ENCODE data around the gene PRPF40B.

PRPF40B gene

GRCh38 chr12:49665384-49665783 is 42.0 kb downstream of the PRPF40B start:
- Histone ChIP-seq H3K9me3 (no peaks in the 10 kb centered on the region), H3K4me1 (no peaks in the 10 kb centered on the region), H3K36me3 (replicated peaks) (no peaks in the 10 kb centered on the region), H3K27me3 (ENCODE audit: low read depth) (no peaks in the 10 kb centered on the region), H3K4me3 (no peak overlapping the region)
- no peak for DNase-seq (ENCODE audit: low spot score in 2 of 2)
- in situ Hi-C loops (cut with MboI; ENCODE audit: low sequenced_read_pairs) = no loop called here

DNA sequence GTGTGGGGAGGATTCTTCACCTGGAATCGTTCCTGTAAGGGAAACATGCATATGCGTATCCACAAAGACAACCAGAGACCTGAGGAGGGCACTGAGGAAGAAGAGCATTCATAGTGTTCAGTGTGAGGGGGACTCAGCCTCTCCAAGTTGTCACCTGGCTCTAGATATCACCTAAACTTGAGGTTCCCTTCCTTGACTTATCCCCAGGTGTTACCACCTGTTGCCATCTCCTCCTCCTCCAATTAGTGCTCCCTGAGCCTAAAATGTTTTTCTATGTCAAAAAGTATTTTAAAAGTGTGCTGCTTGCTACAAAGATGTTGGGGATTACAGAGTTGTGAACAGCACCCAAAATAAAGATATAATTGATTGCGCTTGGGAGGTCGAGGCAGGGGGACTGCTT is 42.8 kb downstream of the PRPF40B start:
- Histone ChIP-seq H3K9me3 (no peaks in the 10 kb centered on the region), H3K4me3 (no peak overlapping the region), H3K27me3 (ENCODE audit: low read depth) (no peaks in the 10 kb centered on the region), H3K4me1 (no peaks in the 10 kb centered on the region), H3K36me3 (replicated peaks) (no peaks in the 10 kb centered on the region)
- in situ Hi-C loops (cut with MboI; ENCODE audit: low sequenced_read_pairs) = no loop called here
- no peak for DNase-seq (ENCODE audit: low spot score in 2 of 2)

GRCh38 chr12:49667325-49668090 is 44.1 kb downstream of the PRPF40B start:
- Histone ChIP-seq H3K4me1 (no peaks in the 10 kb centered on the region), H3K27me3 (ENCODE audit: low read depth) (no peaks in the 10 kb centered on the region), H3K36me3 (replicated peaks) (no peaks in the 10 kb centered on the region), H3K4me3 (no peak overlapping the region), H3K9me3 (no peaks in the 10 kb centered on the region)
- in situ Hi-C loops (cut with MboI; ENCODE audit: low sequenced_read_pairs) = no loop called here
- DNase-seq (ENCODE audit: low spot score in 2 of 2) = no peak

GRCh38 chr12:49669796-49670195 is 46.4 kb downstream of the PRPF40B start:
- no peaks in the 10 kb centered on the region for H3K27me3 ChIP-seq (ENCODE audit: low read depth)
- no peaks in the 10 kb centered on the region for H3K36me3 ChIP-seq (replicated peaks)
- peaks cover 6% of the 10 kb centered on the region for H3K4me1 ChIP-seq
- H3K4me3 ChIP-seq = no peak overlapping the region
- H3K9me3 ChIP-seq = no peaks in the 10 kb centered on the region
- in situ Hi-C loops (cut with MboI; ENCODE audit: low sequenced_read_pairs) = no loop called here
- no peak for DNase-seq (ENCODE audit: low spot score in 2 of 2)

GRCh38 chr12:49671031-49671765 is 47.8 kb downstream of the PRPF40B start:
- in situ Hi-C loops (cut with MboI; ENCODE audit: low sequenced_read_pairs) = no loop called here
- no peaks in the 10 kb centered on the region for H3K9me3 ChIP-seq
- H3K27me3 ChIP-seq (ENCODE audit: low read depth) = no peaks in the 10 kb centered on the region
- DNase-seq (ENCODE audit: low spot score in 2 of 2) = no peak
- H3K36me3 ChIP-seq (replicated peaks) = no peaks in the 10 kb centered on the region
- no peak overlapping the region for H3K4me3 ChIP-seq
- H3K4me1 ChIP-seq = peaks cover 6% of the 10 kb centered on the region

- no peaks in the 10 kb centered on the region for H3K9me3 ChIP-seq
- in situ Hi-C loops (cut with MboI; ENCODE audit: low sequenced_read_pairs) = no loop called here
- H3K27me3 ChIP-seq (ENCODE audit: low read depth) = no peaks in the 10 kb centered on the region
- H3K4me1 ChIP-seq = peaks cover 6% of the 10 kb centered on the region
- no peak for DNase-seq (ENCODE audit: low spot score in 2 of 2)
- no peak overlapping the region for H3K4me3 ChIP-seq
- no peaks in the 10 kb centered on the region for H3K36me3 ChIP-seq (replicated peaks)
Observed at GRCh38 chr12:49672301-49673217, 49.2 kb downstream of the PRPF40B start.

DNA sequence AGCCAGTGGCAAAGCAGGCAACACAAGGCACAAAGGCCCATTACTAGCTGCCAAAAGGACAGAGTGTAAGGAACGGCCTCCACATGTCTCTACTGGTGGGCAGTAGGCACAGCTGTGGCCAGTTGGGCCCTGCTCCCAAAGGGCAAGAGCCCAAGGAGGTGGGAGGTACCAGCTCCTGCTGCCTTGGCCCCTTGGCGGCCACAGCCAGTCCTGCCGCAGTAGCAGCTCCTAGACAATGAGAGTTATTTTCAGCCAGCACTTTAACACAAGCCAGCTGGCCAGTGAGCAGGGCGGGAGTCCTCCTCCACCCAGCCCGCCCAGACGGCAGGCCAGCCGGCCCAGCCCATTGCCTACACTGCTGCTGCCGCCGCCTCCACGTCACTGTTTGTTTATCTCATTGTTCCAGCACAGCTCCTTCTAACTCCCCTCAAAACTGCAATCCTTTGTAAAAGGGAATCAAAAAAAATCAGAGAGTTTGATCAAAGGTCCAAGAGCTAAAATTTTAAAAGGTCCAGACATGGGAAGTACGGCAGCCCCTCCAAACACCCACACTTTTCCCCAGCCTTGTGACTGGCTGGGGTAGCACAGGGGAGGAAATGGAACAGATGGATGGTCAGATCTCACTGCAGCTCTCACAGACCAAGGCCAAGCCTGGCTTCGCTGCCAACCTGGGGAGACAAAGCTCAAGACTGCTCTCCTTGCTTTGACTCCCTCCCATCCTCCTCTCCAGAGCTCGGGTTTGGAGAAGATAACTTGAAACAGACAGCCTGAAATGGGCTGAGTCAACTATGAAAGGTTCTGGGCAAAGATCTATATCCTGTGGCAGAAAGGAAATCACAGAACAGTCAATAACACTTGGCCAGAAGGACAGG is 50.3 kb downstream of the PRPF40B start:
- in situ Hi-C loops (cut with MboI; ENCODE audit: low sequenced_read_pairs) = no loop called here
- Histone ChIP-seq H3K9me3 (no peaks in the 10 kb centered on the region), H3K4me1 (peaks cover 6% of the 10 kb centered on the region), H3K4me3 (no peak overlapping the region), H3K27me3 (ENCODE audit: low read depth) (no peaks in the 10 kb centered on the region), H3K36me3 (replicated peaks) (no peaks in the 10 kb centered on the region)
- peak; percentile 19 to 73 for DNase-seq (ENCODE audit: low spot score in 2 of 2)

DNA sequence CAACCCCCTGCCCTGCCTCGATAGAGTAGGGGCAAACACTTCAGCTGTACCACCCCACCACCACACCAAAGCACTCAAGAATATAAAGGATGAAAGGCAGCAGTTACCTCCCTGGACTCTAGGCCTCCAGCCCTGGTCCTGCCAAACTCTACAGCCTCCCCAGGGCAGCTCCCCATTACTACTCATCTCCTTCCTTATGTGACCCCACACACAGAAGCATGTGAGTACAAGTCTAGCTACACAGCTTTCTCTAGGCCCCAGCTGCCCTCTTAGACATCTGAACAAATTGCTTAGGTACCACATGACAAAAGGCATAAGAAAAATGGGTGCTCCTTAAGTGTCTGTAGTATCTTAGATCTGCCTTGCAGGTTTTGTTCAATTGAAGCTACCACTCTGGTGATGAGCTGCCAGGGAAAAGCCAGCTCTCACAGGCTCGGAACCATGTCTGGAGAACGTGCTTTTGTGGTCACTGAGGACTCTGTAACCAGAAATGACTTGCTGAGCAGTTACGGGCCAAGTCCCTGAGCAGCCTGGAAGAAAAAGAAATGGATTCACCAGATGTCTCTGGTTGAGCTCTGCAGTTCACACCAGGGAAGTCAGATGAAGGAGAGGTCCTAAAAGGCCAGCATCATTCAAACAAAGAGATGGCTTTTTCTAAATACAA is 51.1 kb downstream of the PRPF40B start:
- H3K9me3 ChIP-seq = no peaks in the 10 kb centered on the region
- no peaks in the 10 kb centered on the region for H3K36me3 ChIP-seq (replicated peaks)
- in situ Hi-C loops (cut with MboI; ENCODE audit: low sequenced_read_pairs) = no loop called here
- no peak overlapping the region for H3K4me3 ChIP-seq
- H3K4me1 ChIP-seq = peaks cover 6% of the 10 kb centered on the region
- no peak for DNase-seq (ENCODE audit: low spot score in 2 of 2)
- H3K27me3 ChIP-seq (ENCODE audit: low read depth) = no peaks in the 10 kb centered on the region

DNA sequence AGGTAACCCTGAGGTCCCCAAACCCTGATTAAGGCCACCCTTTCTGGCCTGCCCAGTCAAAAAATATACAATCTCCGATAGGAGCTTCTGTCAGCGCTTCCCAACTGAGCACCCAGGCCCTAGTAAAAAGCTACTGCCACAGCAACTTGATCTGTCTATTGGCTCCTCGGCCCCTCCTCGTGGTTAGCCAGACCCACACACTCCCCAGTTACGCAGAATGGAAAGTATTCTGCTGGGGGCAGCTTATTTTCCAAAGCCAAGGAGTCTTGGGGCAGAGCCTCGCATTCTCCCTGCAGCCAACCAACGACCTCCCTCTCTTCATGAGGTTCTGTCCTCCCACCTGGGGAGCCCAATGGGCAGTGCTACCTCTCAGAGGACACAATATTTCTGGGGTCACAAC is 51.8 kb downstream of the PRPF40B start:
- Histone ChIP-seq H3K9me3 (no peaks in the 10 kb centered on the region), H3K36me3 (replicated peaks) (no peaks in the 10 kb centered on the region), H3K4me3 (no peak overlapping the region), H3K4me1 (peaks cover 6% of the 10 kb centered on the region), H3K27me3 (ENCODE audit: low read depth) (no peaks in the 10 kb centered on the region)
- in situ Hi-C loops (cut with MboI; ENCODE audit: low sequenced_read_pairs) = no loop called here
- DNase-seq (ENCODE audit: low spot score in 2 of 2) = no peak

DNA sequence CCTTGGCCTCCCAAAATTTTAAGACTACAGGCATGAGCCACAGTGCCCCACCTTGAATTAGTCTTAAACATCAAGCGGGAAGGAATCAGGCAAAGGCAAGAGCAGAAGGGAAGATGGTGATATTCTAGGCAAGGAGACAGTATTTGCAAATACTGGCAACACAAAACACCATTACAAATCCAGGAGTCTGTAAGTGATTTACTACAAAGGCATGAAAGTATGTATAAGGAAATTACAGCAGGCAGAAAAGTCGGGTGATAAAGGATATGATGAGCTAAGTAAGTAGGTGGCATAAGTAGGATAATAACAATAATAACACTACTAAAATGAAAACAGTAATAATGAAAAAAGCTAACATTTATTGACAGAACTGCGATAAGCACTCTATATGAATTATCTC is 55.4 kb downstream of the PRPF40B start:
- no peaks in the 10 kb centered on the region for H3K9me3 ChIP-seq
- in situ Hi-C loops (cut with MboI; ENCODE audit: low sequenced_read_pairs) = no loop called here
- H3K36me3 ChIP-seq (replicated peaks) = no peaks in the 10 kb centered on the region
- no peak overlapping the region for H3K4me3 ChIP-seq
- no peak for DNase-seq (ENCODE audit: low spot score in 2 of 2)
- H3K4me1 ChIP-seq = peaks cover 2% of the 10 kb centered on the region
- no peaks in the 10 kb centered on the region for H3K27me3 ChIP-seq (ENCODE audit: low read depth)

GRCh38 chr12:49680075-49680474 is 56.7 kb downstream of the PRPF40B start:
- H3K4me3 ChIP-seq = no peak overlapping the region
- no peaks in the 10 kb centered on the region for H3K9me3 ChIP-seq
- no peak for DNase-seq (ENCODE audit: low spot score in 2 of 2)
- no peaks in the 10 kb centered on the region for H3K36me3 ChIP-seq (replicated peaks)
- in situ Hi-C loops (cut with MboI; ENCODE audit: low sequenced_read_pairs) = no loop called here
- H3K4me1 ChIP-seq = no peaks in the 10 kb centered on the region
- no peaks in the 10 kb centered on the region for H3K27me3 ChIP-seq (ENCODE audit: low read depth)

- Histone ChIP-seq H3K27me3 (ENCODE audit: low read depth) (no peaks in the 10 kb centered on the region), H3K4me3 (no peak overlapping the region), H3K36me3 (replicated peaks) (no peaks in the 10 kb centered on the region), H3K9me3 (no peaks in the 10 kb centered on the region), H3K4me1 (no peaks in the 10 kb centered on the region)
- no peak for DNase-seq (ENCODE audit: low spot score in 2 of 2)
- in situ Hi-C loops (cut with MboI; ENCODE audit: low sequenced_read_pairs) = no loop called here
Observed at GRCh38 chr12:49683599-49684309, 60.4 kb downstream of the PRPF40B start.

All from HAP-1 (cell line).